Stimulated activated CD8-positive, alpha-beta memory T cell treated with anti-CD3 and anti-CD28 coated beads, Interleukin-7, amount 100 ng/mL, for 1 hour (primary cell): ENCODE measurements around the gene DNASE2B.

ENCODE experiments used
- DNase-seq, 2 donors: peaks; one replicate each; pipeline ENCODE4 v3.0.0-alpha.2; 2020; ENCODE audit warnings: low read depth in 2 of 2

DNASE2B gene

DNA sequence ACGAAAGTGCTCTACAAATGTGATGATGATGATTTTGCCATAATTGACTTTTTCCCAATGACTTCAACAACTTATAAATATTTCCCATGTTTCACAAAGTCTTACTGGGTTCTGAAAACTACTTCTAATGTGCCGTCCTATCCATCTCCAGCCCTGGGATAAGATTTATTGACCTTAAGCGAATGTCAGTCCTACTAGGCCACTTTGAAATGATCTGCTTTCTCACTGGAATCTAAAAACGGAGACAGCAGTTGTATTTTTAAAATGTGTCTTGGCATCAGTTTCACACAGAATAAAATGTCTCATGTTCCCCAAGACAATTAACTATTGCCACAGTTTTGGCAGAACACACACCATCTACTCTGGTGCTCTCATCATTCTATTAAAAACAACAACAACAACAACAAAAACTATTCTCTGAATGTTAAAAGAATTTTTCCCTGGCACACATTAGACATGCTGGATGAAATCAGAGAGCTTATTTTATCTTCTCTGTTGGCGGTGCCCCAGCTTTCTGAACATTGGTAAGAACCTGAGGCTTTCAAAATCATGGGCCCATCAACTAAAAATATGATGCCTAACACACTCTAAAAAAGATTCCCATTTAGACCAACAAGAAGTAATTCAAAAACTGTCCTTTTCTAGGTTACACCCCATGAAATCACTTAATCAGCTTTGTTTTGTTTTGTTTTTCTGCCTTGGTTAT, 23.1 kb upstream of the DNASE2B start:
- no peak for DNase-seq

DNA sequence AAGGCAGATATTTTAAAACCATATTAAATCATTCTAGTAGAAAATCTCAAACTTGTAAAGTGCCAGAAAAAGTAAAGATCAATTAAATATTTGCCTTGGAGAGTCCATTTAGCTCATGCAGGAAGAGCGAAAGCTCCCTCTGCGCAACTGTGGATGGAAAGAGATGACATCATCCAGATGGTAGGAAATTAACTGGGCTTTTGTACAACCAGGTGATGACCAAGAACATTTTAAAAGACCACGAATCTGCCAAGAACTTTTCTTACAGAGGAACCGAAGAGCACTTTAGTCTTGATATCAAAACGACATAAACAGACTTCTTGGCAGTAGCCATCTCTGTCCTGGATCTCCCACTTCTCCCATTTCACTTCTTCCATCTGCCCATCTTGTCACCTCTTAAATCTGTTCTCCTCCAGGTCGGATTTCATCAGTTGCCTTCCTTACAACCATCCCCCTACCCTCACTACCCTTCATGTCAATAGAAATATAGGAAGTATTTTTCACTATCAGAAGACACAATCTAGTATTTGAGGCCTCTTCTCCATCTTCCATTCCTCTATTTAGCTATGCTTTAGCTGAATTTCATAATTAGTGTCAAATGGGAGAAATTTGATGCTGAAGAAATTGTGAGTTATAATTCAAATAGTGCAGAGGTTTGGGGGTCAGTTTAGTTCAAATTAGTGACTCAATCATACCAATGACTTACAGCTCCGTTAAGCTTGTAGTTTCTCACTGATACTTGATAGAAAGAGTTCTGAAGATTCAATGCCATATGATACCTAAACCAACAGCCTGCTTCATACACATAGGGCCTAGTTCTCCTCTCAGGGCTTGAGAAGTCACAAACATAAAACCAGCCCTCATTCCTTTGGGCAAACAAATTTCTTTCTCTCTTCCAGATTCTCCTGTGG, 22.0 kb upstream of the DNASE2B start:
- DNase-seq = no peak

DNA sequence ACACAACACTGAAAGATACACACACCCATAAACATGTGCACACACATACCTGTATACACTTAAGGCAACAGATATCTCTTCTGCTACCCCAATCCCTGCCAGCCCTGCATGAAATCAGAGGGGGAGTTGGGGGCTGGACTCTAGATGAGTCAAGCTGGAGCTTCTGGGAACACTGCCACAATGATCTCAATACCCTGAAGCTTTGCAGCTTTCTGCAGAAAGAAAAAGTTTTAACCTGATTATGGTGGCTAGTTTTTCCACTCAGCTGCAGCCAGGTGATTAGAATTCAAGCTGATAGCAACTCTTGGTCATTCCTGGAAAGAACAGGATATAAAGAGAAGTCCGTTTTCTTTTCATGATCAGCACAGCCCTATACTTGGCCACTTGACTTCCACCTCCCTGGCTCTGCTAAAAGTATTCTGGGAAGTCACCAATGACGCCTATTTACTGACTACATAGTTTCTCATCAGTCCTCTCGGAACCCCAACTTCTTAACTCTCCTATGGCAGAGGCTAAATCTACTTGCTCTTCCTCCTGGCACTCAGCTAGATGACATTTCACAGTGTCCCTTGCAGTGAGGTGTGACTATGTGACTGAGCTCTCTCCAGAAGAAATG, 20.7 kb upstream of the DNASE2B start:
- DNase-seq = no peak

DNA sequence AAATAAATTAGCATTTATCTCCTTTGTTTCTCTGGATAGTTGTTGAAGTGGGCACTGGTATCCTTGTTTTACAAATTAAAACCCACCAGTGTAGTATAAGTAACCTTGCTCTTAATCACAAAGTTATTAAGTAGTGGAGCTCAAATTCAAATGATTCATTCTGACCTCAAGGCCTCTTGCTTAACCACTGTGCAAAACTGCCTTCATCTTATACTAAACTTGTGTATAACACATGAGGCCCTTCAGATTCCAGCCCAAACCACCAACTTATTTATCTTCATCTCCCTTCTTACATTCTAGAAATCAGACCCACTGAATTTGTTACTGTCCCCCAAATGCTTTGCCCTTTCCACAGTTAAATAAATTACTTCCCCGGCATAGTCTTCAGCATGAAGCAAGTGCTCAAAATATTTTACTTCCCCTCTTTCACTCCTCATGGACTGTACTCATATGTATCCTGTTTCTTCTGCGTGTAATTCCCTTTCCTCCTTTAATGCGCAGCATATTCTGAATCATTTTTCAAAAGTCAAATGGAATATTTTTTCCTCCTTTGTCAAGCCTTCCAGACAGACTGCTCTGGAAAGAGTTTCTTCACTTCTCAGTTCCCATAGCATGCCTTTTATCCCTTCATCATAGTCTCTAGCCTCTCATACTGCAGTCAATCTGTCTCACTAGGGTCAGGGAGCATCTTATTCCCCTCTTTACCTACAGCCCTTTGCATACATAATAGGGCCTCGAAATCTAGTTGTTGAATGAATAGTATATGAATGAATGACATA, 19.0 kb upstream of the DNASE2B start:
- no peak for DNase-seq

DNA sequence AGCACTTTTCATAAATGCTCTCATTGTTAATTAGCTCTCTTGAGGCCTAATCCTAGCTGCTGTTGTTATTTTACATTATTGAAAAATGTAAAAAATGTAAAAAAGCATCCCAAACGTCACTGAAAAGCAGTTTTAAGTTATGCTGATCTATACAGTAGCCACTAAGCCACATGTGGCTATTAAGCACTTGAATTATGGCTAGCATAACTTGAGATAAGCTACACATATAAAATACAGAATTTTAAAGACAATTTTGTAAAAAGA, 18.4 kb upstream of the DNASE2B start:
- no peak for DNase-seq

DNA sequence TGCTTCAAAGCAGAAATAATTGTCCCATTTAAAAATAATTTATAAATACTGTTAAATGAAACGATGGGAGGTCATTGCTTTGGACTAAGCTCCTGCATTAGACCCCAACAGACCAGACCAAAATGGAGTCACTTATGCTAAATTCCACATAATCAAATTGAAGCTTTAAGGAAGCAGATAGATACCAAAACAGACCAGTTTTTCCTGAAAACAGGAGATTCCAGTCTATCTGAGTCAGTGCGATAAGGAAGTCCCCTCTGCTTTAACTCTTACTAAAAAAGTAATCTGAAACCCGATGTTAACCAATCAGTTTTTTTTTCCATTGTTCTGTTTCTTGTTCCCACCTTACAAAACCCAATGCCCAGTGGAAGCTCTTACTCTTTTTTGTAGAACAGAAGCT, 16.2 kb upstream of the DNASE2B start:
- DNase-seq = no peak

DNA sequence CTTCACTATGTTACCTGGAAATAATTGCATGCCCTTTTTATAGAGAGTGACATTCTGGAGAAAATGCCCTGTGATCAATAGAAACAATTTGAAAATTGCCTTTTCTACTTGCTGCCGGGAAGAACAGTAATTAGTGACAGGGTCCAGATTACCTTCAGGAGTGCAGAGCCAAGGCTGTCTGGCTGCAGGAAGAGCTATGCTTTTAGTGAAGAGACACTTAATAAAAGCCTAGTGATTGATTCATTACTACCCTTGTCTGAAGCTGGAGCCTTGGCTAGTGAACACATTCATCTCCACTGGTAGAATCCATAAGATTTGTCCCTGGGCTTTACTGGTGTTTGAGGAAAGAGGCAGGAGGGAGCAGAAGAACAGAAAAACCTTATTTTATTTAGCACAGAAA, 12.9 kb upstream of the DNASE2B start:
- no peak for DNase-seq

DNA sequence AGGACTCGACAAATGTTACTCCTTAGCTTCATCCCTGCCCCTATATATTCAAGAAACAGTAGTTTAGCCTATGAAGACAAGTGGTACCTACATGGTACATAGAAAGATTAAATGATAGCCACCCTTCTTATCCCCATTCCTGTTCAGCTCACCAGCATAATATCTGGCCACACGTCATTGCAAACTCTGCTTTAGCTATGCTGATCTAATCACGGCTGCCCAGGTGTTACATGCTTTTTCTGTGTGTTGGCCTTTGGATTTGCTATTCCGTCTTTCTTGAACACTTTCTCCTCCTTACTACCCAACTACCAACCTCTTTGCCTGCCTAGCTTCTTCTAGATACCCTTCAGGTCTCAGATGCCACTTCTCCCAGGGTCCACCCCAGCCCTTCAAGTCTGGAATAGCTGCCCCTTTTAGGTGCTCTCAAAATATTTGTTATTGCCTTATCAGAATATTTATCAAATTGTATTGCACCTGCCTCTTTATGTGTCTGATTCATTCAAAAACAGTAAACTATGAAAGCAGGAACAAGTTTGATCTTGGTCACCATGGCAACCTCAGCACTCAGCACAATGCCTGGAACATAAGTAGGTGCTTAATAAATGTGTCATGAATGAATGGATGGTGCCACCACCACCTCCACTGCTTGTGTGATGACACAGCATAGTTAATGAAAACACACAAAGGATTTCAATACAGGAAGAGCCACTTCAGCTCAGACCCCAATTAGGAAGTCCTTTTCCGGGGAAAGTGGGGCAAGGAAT, 11.4 kb upstream of the DNASE2B start:
- no peak for DNase-seq

DNA sequence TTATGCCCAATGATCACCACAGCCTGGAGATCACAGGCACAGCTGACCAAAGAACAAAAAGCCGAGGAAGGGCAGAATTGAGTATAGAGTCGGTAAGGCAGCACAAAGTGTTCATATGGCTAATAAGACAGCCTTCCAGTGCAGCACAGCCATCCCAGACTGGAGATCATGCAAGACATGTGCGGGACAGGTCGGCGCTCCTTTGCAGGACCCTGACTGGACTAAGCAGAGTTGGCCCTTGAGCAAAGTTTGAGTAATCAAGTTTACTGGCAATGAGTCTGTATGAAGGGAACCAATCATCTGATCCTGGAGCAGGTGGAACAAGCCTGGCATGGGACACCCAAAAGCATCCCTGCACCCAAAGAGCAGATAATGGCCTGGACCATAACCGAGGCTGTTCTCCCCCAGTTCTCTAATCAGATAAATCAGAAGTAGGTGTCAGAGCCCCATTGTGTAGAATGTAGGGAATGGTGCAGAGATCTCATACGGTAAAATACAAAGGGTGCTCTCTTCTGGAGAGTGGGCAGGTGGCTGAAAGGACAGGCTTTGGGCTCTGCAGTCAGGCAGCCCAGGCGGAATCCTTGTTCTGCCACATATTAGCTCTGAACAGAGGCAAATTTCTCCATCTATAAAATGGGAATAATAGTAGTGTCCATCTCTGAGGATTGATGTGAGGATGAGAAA, 10.7 kb upstream of the DNASE2B start:
- DNase-seq = no peak

DNA sequence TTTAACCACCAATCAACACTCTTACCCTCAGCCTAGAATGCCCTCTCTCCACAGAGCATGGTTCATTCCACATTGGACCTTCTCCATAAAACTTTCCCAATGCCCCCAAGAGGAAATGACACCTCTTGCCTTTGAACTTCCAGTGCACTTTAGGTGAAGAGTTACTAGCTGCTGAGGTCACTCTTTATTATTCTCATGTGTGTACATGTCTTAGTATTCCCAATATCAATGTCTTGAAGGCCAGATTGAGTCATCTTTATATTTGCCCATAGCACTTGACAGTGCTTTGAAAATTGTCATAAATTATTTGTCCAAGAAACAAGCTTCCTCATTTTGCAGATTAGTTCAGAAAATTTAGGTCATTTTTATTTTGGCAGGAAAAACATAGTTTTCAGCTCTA, 8.1 kb upstream of the DNASE2B start:
- no peak for DNase-seq

DNA sequence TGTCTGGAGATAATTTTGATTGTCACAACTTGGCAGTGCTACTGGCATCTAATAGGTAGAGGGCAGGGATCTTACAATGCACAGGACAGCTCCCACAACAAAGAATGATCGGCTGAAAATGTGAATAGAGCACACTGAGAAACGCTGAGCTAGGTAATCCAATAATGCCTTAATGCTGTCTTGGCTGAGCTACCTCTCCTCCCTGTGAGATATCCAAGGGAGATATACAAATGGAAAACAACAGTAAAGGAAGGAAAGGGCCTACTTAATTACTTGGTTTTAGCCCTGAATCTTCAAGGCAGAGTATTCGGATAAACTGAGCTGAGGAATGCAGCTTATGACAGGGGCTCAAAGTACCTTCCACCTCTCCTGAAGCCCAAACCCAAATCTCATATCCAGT, 2.9 kb downstream of the DNASE2B start:
- no peak for DNase-seq

DNA sequence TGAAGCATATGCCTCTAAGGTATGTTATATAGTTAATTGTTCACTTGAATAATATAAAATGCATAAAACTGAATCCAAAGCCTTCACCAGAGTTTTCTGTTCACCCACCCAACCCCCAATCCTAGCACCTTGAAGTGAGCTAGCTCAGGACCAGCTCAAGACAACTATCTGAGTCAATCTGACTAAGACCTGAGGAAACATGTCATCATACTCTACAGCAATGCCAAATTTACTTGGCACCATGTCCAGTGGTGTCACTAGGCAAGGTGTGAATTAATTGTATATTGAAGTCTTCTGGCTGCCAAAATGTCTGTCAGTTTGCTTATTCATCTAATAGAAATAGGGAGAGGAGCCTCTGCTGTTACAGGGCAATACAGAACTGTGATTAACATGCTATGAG, 3.8 kb downstream of the DNASE2B start:
- DNase-seq = no peak

DNA sequence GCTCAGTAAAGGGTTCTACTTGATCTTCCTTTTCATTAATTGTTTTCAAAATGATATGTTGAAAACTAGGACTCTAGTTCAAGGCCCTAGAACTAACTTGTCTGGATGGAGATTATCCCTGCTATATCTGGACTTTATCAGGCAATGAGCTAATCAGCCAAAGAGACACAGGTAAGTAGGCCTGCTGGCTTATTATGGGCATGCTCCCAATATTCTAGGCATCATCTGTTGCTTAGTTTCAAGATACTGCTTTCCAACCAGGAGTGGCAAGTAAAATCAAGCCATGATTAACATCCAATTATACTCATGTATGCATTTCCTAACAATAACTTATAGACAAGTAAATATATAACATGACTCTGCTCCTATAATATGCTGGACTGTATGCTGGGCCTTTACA, 4.2 kb downstream of the DNASE2B start:
- no peak for DNase-seq

DNA sequence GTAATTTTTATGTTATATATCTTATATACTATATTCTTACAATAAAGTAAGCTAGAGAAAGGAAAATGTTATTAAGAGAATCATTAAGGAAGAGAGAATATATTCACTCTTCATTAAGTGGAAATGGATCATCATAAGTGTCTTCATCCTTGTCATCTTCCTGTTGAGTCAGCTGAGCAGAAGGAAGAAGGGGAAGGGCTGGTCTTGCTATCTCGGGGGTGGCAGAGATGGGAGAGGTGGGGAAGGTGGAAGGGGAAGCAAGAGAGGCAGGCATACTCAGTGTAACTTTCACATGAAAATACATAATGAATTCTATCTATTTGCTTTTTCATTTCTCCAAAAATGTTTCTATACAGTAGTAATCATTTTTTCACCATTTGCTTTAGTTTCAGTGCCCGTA, 5.1 kb downstream of the DNASE2B start:
- no peak for DNase-seq

DNA sequence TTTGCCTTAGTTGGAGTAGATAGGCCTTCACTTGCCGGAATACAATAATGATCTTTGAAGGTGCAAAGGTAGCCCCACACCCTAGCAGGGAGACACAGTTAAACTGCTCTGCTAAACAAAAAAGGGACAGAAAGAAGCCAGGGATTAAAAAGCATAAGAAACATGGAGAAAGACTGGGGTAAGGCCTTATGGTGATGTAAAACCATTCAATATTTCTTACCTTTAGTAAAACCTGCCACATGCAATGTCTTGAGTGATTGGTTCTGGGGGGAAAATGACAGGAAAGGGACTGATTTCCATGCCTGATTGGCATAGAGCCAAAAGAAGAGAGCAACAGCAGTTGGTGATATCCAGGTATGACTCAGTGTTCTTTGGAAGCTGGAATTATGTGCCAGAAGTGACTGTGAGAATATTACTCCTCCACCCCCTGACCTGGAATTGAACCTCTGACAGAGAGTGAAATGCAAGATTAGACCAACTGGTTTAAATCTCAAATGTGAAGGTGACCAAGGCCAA, 8.1 kb downstream of the DNASE2B start:
- DNase-seq = no peak

DNA sequence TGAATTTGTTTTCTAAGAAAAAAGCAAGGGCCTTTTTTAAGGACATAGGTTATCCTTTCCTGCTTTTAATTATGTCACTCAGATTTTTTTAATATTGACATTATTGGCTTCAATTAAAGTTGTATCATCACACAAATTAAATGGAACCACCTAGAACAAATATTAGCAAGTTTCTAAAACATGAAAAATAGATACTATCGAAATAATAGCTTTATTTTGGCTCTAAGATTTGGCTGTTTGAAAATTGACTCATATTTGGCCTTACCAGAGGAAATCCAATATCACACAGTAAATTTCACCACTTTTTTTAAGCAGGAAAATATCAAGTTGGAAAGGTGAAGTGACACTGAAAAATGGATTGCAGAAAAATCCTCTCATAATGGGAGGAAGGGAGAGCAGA, 9.2 kb downstream of the DNASE2B start:
- DNase-seq = no peak

DNA sequence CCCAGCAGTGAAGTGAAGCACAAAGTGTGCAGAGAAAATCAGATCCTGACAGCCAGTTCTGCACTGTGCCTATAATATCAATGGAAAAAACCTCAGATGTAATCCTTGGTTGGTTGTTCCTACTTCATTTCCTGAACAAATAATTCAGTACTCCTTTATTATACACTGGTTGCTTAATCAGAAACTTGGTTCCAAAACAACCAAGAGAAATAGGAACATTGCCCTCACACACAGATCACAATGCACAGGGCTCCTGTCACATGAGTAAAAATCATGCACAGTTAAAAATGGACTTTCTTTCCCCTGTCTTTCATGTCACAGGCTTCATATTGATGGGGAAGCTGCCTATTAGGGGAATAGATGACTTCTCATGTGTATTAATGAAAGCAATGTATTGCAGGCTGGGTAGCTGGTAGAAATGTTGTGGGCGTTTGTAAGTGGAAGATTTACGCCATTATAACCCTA, 9.7 kb downstream of the DNASE2B start:
- no peak for DNase-seq

DNA sequence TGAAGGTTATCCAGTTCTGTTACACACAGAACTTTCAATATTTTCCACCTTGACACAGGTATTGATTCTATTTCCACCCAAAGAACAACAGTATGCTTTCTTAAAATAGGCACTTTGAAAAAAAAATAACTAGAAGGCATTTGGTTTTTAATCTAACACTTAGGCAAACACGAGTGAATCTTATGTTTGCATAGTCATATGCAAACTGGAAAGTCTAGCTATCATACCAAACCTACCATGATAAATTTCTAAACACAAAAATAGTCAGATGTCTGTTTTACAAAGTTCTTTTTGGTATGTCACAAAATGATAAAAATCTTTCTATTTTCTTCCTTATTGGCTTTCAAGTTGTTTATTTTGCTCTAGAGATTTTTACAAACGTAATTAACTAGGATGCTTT, 11.6 kb downstream of the DNASE2B start:
- no peak for DNase-seq

DNA sequence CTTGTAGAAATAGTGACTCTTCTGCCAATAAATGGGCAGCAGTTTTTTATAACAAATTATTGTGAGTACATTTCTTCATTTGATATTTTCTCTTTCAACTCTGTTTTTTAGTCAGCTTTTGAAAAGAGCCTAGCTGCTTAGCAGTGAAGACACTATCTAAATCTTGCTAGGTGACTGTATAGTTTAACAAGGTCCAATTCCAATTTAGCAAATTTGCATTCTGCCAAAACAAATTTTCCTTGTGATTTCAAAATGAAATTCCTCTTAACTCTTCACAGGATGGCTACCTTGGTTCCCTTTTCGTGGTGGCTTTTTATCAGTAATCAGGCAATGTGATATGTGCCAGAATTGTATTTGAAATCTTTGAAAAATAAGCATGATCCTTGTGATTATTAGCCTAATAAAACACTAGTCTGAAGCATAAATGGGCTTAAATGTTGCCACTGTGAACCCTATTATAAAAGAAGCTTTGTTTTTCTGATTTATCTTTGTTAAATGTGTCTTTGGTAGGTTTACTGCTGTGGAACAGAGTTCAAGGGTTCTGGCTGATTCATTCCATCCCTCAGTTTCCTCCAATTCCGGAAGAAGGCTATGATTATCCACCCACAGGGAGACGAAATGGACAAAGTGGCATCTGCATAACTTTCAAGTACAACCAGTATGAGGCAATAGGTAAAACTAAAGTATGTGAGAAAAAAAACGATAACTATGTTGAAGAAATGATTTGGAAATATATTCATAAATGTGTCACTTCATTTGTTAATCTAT, 12.2 kb downstream of the DNASE2B start:
- DNase-seq = no peak
